GM21367 (cell line): ENCODE results near the gene SYCE3.
"Not testable (repeated sequence)": the region's sequence is repeated elsewhere in the genome, so short reads cannot be mapped to it uniquely, and the experiment has no call there.

ENCODE experiments used
- ATAC-seq: cut with Tn5 transposase; IDR thresholded peaks from one replicate; pipeline ENCODE4 v1.9.1; 2021; ENCODE audit not compliant: unreplicated experiment

The SYCE3 gene

GRCh38 chr22:50522806-50523438 lies 39.8 kb downstream of the SYCE3 start:
- no peak for ATAC-seq

- no peak for ATAC-seq
Observed at GRCh38 chr22:50522208-50522805, 40.4 kb downstream of the SYCE3 start.

GRCh38 chr22:50521710-50522109 lies 41.0 kb downstream of the SYCE3 start:
- no peak for ATAC-seq

- ATAC-seq: no peak
Observed at GRCh38 chr22:50520826-50521453, 41.8 kb downstream of the SYCE3 start.

GRCh38 chr22:50520184-50520583 lies 42.5 kb downstream of the SYCE3 start:
- not testable (repeated sequence) for ATAC-seq

- ATAC-seq: no peak
Observed at GRCh38 chr22:50519151-50519550, 43.6 kb downstream of the SYCE3 start.

- ATAC-seq: no peak
Observed at GRCh38 chr22:50518606-50519005, 44.1 kb downstream of the SYCE3 start.

GRCh38 chr22:50517495-50518260 lies 45.0 kb downstream of the SYCE3 start:
- no peak for ATAC-seq

GRCh38 chr22:50516891-50517290 lies 45.8 kb downstream of the SYCE3 start:
- no peak for ATAC-seq

GRCh38 chr22:50516068-50516467 lies 46.7 kb downstream of the SYCE3 start:
- no peak for ATAC-seq

GRCh38 chr22:50513175-50513574 lies 49.5 kb downstream of the SYCE3 start:
- no peak for ATAC-seq

- ATAC-seq: no peak
Observed at GRCh38 chr22:50508897-50509296, 53.8 kb downstream of the SYCE3 start.

- peak; percentile 49 for ATAC-seq
Observed at GRCh38 chr22:50507991-50508884, 54.5 kb downstream of the SYCE3 start, which contains the start of gene NCAPH2. Gene NCAPH2, plus strand, starts transcription at chr22:50508224. Its CDS starts 114 bp downstream, at chr22:50508338.

- peak; percentile 34 for ATAC-seq
Observed at GRCh38 chr22:50507421-50507990, 55.2 kb downstream of the SYCE3 start, which contains the start of gene LMF2. Gene LMF2, minus strand, starts transcription at chr22:50507702. Its CDS starts 27 bp downstream, at chr22:50507675.

GRCh38 chr22:50506611-50507420 lies 55.9 kb downstream of the SYCE3 start:
- ATAC-seq: no peak

GRCh38 chr22:50505776-50506610 lies 56.7 kb downstream of the SYCE3 start:
- ATAC-seq: no peak

GRCh38 chr22:50505276-50505775 lies 57.4 kb downstream of the SYCE3 start:
- no peak for ATAC-seq
